Lower leg skin (tissue), 4 donors: ENCODE data around the gene ZDHHC1. TPM values are rescaled to one million over a fixed set of nuclear protein-coding genes. Genes with fewer than 3 reads are reported as not detected.

ENCODE experiments used
- DNase-seq, 2 donors: peaks; one replicate each; pipeline ENCODE4 v3.0.0-alpha.2; 2019; ENCODE audit warnings: low spot score in 2 of 2
- H3K4me3 ChIP-seq: fragments of 200-600 bp; sonication (generic); 2 replicates; pipeline ENCODE4 v1.5.1; 2017; ENCODE audit warnings: mild to moderate bottlenecking, low read depth; ENCODE audit not compliant: poor library complexity, severe bottlenecking
- POLR2A ChIP-seq, 2 donors: fragments of 450-650 bp; IDR thresholded peaks; one replicate each; pipeline ENCODE4 v1.6.1; 2016 to 2017; ENCODE audit warnings: antibody characterized with exemption in 2 of 2, mild to moderate bottlenecking in 1 of 2, moderate library complexity in 1 of 2
- WGBS, 2 donors: methylation state at CpG; one replicate each; pipeline ENCODE4 v1.1.5; 2018; 5-methylcytosine and 5-hydroxymethylcytosine counted together
- intact Hi-C: fragments of 100-400 bp; cut with DNase I; formaldehyde crosslinking; loops from one replicate; pipeline ENCODE4 v1.15.0; 2023; ENCODE audit warnings: low total_unique reads
- total RNA-seq, 4 donors: library from RNA; depleted of rRNA; stranded (reverse); fragments of >200 nt; gene quantifications; one replicate each; pipeline ENCODE4 v1.1.0, GENCODE V29; 2016
- TF ChIP-seq, protein P1 (sequence below), 3 donors: fragments of 450-650 bp; IDR thresholded peaks; one replicate each; pipeline ENCODE4 v1.5.1; 2016; ENCODE audit warnings: antibody characterized with exemption in 3 of 3, mild to moderate bottlenecking in 3 of 3, moderate library complexity in 2 of 3

The ZDHHC1 gene
- total RNA-seq, 4 donors from 2014 or later: 15.1 to 24.7 (median 21.4) TPM

GRCh38 chr16:67392301-67393059 lies 23.8 kb downstream of the ZDHHC1 start:
- intact Hi-C loops: no loop called here
- DNase-seq: peak in 1 of 2 donors; percentile 85
- TF ChIP-seq, protein P1, sequence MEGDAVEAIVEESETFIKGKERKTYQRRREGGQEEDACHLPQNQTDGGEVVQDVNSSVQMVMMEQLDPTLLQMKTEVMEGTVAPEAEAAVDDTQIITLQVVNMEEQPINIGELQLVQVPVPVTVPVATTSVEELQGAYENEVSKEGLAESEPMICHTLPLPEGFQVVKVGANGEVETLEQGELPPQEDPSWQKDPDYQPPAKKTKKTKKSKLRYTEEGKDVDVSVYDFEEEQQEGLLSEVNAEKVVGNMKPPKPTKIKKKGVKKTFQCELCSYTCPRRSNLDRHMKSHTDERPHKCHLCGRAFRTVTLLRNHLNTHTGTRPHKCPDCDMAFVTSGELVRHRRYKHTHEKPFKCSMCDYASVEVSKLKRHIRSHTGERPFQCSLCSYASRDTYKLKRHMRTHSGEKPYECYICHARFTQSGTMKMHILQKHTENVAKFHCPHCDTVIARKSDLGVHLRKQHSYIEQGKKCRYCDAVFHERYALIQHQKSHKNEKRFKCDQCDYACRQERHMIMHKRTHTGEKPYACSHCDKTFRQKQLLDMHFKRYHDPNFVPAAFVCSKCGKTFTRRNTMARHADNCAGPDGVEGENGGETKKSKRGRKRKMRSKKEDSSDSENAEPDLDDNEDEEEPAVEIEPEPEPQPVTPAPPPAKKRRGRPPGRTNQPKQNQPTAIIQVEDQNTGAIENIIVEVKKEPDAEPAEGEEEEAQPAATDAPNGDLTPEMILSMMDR (IDR thresholded peaks at IDR 0.05): no peak
- no peak for TF ChIP-seq POLR2A (IDR thresholded peaks at IDR 0.05)
- 39 to 43% methylated on average over 17 to 18 of the region's 18 CpGs for WGBS, 2 donors
- no peak overlapping the region for H3K4me3 ChIP-seq

DNA sequence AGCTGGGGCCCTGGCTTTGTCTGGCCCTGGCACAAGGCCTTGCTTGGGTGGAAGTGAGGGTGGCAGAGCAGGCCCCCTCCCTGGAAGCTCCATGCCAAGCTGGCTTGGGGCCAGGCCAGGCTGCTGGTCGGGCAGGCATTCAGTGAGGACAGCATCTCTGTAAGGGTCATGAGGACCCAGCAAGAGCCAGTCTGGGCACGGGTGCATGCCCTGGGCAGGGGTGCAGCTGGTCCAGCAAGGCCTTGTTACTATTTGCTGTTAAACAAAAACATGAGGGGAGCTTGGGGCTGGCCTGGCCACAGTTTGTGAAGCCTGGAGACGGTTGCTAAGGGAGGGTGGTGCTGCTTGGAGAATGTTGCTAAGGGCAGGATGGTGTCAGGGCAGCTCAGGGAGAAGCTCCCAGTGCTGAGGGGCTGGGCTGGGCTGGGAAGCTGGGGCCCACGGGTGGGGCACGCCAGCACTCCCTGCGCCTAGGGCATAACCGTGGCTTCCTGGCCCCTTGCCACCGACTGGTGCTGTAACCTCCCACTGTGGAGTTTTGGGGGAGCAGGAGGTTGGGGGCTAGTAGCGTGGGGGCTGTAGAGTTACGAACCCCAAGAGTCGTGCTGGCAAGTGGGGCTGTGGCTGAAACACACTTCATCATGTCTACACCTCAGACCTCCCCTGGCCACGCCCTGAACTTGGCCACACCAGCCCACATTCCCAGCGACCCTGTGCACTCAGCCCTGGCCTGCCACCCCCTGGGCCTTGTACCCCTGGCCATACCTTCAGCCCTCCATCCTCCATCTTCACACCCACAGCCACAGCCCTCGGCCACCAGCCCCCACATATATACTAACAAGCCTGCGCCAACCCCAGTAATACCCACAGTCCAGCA lies 24.6 kb downstream of the ZDHHC1 start:
- peak in 1 of 2 donors; percentile 89 for DNase-seq
- intact Hi-C loops: no loop called here
- 24 to 33% methylated on average over 15 of the region's 15 CpGs for WGBS, 2 donors

DNA sequence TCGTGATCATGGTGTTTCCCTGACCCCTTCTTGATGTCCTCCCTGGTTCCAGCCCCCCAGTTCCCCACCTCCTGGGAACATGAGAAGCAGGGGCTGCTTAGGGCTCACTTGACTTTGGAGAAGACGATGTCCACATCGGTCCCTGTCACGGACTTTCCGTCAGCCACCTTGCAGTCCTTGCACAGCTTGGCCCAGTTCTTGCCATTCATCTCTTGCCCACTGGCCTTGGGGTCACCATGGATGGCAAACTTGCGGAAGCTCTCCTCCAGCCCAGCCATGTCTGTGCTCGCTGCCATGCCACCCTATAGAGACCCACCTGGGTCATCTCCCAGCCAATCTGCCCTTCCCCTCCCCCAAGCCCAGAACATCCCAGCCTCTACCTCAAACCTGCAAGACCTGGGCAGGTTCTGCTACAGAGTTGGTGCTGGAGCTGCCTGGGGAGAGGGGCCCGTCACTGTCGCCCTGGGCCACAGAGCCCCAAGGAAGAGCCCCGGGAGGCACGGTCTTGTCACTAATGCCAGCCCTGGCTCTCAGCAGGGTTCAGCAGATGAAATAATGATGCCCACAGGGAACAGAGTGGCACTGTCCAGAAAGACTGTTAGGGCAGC lies 25.4 kb downstream of the ZDHHC1 start:
- 75 to 95% methylated on average over 7 to 11 of the region's 11 CpGs for WGBS, 2 donors
- DNase-seq: no peak
- TF ChIP-seq, protein P1 (IDR thresholded peaks at IDR 0.05): no peak
- no peak for TF ChIP-seq POLR2A (IDR thresholded peaks at IDR 0.05)
- intact Hi-C loops: no loop called here
- H3K4me3 ChIP-seq: no peak overlapping the region

More for the DNA sequence above, 24.6 kb downstream of the ZDHHC1 start:
- no peak for TF ChIP-seq POLR2A (IDR thresholded peaks at IDR 0.05)
- TF ChIP-seq, protein P1 (IDR thresholded peaks at IDR 0.05): no peak
- no peak overlapping the region for H3K4me3 ChIP-seq

GRCh38 chr16:67389911-67390815 lies 26.1 kb downstream of the ZDHHC1 start:
- H3K4me3 ChIP-seq: no peak overlapping the region
- DNase-seq: peak; percentile 39 to 77
- intact Hi-C loops: no loop called here
- 72 to 84% methylated on average over 27 of the region's 27 CpGs for WGBS, 2 donors
- no peak for TF ChIP-seq POLR2A (IDR thresholded peaks at IDR 0.05)
- TF ChIP-seq, protein P1 (IDR thresholded peaks at IDR 0.05): no peak

- DNase-seq: peak in 1 of 2 donors; percentile 79
- intact Hi-C loops: no loop called here
- no peak overlapping the region for H3K4me3 ChIP-seq
- no peak for TF ChIP-seq POLR2A (IDR thresholded peaks at IDR 0.05)
- TF ChIP-seq, protein P1 (IDR thresholded peaks at IDR 0.05): no peak
- 82% methylated on average over 2 of the region's 2 CpGs for WGBS, 2 donors
Measured at GRCh38 chr16:67388591-67388990, 27.7 kb downstream of the ZDHHC1 start.
